ENCODE measurements around the gene APOC4. TPM values are rescaled to one million over a fixed set of nuclear protein-coding genes. Genes with fewer than 3 reads are reported as not detected.

The APOC4 gene
- total RNA-seq, 1 experiment from 2014 or later = not detected

- ATAC-seq (no peak), DNase-seq (ENCODE audit: low read depth, low spot score) (no peak)
- no peaks in the 10 kb centered on the region for H3K9me3 ChIP-seq (ENCODE audit: control insufficient read depth in 1 of 2, insufficient read depth in 1 of 2, low read depth in 1 of 2, low read length in 2 of 2)
- 0 out of 2 replicates have a peak overlapping the region, but pooled peaks have one; percentile 8 for H3K9ac ChIP-seq (ENCODE audit: low read length)
- no peaks in the 10 kb centered on the region for H3K9me2 ChIP-seq (ENCODE audit: insufficient read depth)
- H3K4me1 ChIP-seq (ENCODE audit: control insufficient read depth in 1 of 2, insufficient read depth in 2 of 2, low read length in 2 of 2) = peaks cover 0 to 14% of the 10 kb centered on the region in 2 experiments; a peak in 3 of 4 replicates
- H2AFZ ChIP-seq (ENCODE audit: low read depth, low read length, poor library complexity, severe bottlenecking) = peak overlapping the region; percentile 41
- H3K79me2 ChIP-seq (ENCODE audit: insufficient read depth, low read length) = no peaks in the 10 kb centered on the region
- TF ChIP-seq YY1 (IDR thresholded peaks at IDR 0.05; ENCODE audit: extremely low read depth, insufficient replicate concordance, low read depth, low read length) = no peak
- TF ChIP-seq TCF7L2 (IDR thresholded peaks at IDR 0.05; ENCODE audit: borderline replicate concordance, extremely low read depth, insufficient read depth, insufficient read length) = no peak
- no peak for TF ChIP-seq EGR1 (IDR thresholded peaks at IDR 0.05; ENCODE audit: low read depth)
- no peak for TF ChIP-seq SP1 (IDR thresholded peaks at IDR 0.05; ENCODE audit: low read depth)
- TF ChIP-seq JUND (IDR thresholded peaks at IDR 0.05) = no peak
- TF ChIP-seq POLR2A (IDR thresholded peaks at IDR 0.05; ENCODE audit: borderline replicate concordance, extremely low read depth, insufficient read depth, insufficient read length) = no peak
- no peak for TF ChIP-seq CEBPB (IDR thresholded peaks at IDR 0.05; ENCODE audit: low read depth)
- no peak for TF ChIP-seq ATF3 (IDR thresholded peaks at IDR 0.05)
- no peak for TF ChIP-seq RAD21 (IDR thresholded peaks at IDR 0.05; ENCODE audit: low read depth)
- no peak for TF ChIP-seq CTCF (IDR thresholded peaks at IDR 0.05 in 2 of 3, conservative IDR thresholded peaks at IDR 0.05 in 1 of 3; ENCODE audit: borderline replicate concordance in 1 of 3, insufficient read depth in 1 of 3, low read depth in 2 of 3, low read length in 2 of 3)
- no peak for TF ChIP-seq EZH2 (IDR thresholded peaks at IDR 0.05)
- no peak for TF ChIP-seq SIN3A (IDR thresholded peaks at IDR 0.05; ENCODE audit: low read depth)
- POLR2A ChIA-PET = no interaction called here
- H3K4me3 ChIP-seq (replicated peaks in 1 of 2; ENCODE audit: low read depth in 1 of 2, low read length in 2 of 2) = no peak overlapping the region
- H4K20me1 ChIP-seq (ENCODE audit: insufficient read depth) = no peaks in the 10 kb centered on the region
- peak overlapping the region; percentile 60; the same call in 1 of the 2 replicates for H3K4me2 ChIP-seq (ENCODE audit: low read length)
- BruUV-seq (replicated peaks) = no TSS peak
- intact Hi-C loops (cut with micrococcal nuclease) = no loop called here
- H3K36me3 ChIP-seq (ENCODE audit: control insufficient read depth in 1 of 2, insufficient read depth in 2 of 2, low read length in 2 of 2) = no peaks in the 10 kb centered on the region
- H3K27ac ChIP-seq (ENCODE audit: low read depth, low read length) = no peak overlapping the region
- no peaks in the 10 kb centered on the region for H3K27me3 ChIP-seq (ENCODE audit: insufficient read depth, low read length)
- RAD21 ChIA-PET (ENCODE audit: low non-redundant PET in 1 of 2, low total read pairs in 2 of 2, uncharacterized antibody in 2 of 2, unreplicated experiment in 2 of 2) = no interaction called here
- CTCF ChIA-PET = no interaction called here
Observed at GRCh38 chr19:44927746-44928145, 14.3 kb upstream of the APOC4 start.

Measured in HCT116 (cell line).